Mesendoderm (in vitro differentiated cells): ENCODE measurements around the gene KRTAP5-6.

Experiments
- DNase-seq: peaks from one replicate; pipeline ENCODE4 v3.0.0; 2013
- H2AK5ac ChIP-seq: 2 replicates; pipeline ENCODE4 v1.6.1; 2013; ENCODE audit warnings: low read length, inconsistent platforms
- H2BK120ac ChIP-seq: 2 replicates; pipeline ENCODE4 v1.6.1; 2013; ENCODE audit warnings: low read depth, mild to moderate bottlenecking, low read length, moderate library complexity, mixed read lengths
- H2BK15ac ChIP-seq: replicated peaks from 2 replicates; pipeline ENCODE4 v1.6.1; 2013; ENCODE audit warnings: low read depth, mild to moderate bottlenecking, moderate library complexity
- H2BK5ac ChIP-seq: 2 replicates; pipeline ENCODE4 v1.6.1; 2013; ENCODE audit warnings: low read length, inconsistent platforms
- H3K18ac ChIP-seq: 2 replicates; pipeline ENCODE4 v1.6.1; 2013; ENCODE audit warnings: mild to moderate bottlenecking, low read length, mixed read lengths
- H3K23ac ChIP-seq: one replicate; pipeline ENCODE4 v1.6.1; 2013; ENCODE audit warnings: low read length
- H3K27ac ChIP-seq: 2 replicates; pipeline ENCODE4 v1.5.1; 2013; ENCODE audit warnings: low read depth, mild to moderate bottlenecking, inconsistent platforms, low read length, moderate library complexity
- H3K27me3 ChIP-seq: 2 replicates; pipeline ENCODE4 v1.6.1; 2013; ENCODE audit warnings: low read length, control low read depth, mild to moderate bottlenecking, inconsistent platforms; ENCODE audit not compliant: insufficient read depth, poor library complexity
- H3K36me3 ChIP-seq: 2 replicates; pipeline ENCODE4 v1.6.1; 2013; ENCODE audit warnings: low read length, inconsistent platforms; ENCODE audit not compliant: control insufficient read depth, insufficient read depth
- H3K4ac ChIP-seq: one replicate; pipeline ENCODE4 v1.6.1; 2013; ENCODE audit warnings: low read depth, mild to moderate bottlenecking, low read length, moderate library complexity
- H3K4me1 ChIP-seq: 2 replicates; pipeline ENCODE4 v1.6.1; 2013; ENCODE audit warnings: low read depth, low read length, inconsistent platforms; ENCODE audit not compliant: control insufficient read depth
- H3K4me2 ChIP-seq: 2 replicates; pipeline ENCODE4 v1.6.1; 2013; ENCODE audit warnings: low read length
- H3K4me3 ChIP-seq: 2 replicates; pipeline ENCODE4 v1.5.1; 2013; ENCODE audit warnings: mild to moderate bottlenecking, low read length
- H3K56ac ChIP-seq: one replicate; pipeline ENCODE4 v1.6.1; 2013; ENCODE audit warnings: low read length
- H3K79me1 ChIP-seq: 2 replicates; pipeline ENCODE4 v1.6.1; 2013; ENCODE audit warnings: low read length, inconsistent platforms
- H3K79me2 ChIP-seq: 2 replicates; pipeline ENCODE4 v1.6.1; 2013; ENCODE audit warnings: mild to moderate bottlenecking, low read length; ENCODE audit not compliant: control insufficient read depth, insufficient read depth
- H3K9ac ChIP-seq: 2 replicates; pipeline ENCODE4 v1.6.1; 2013; ENCODE audit warnings: low read length, inconsistent platforms
- H4K5ac ChIP-seq: one replicate; pipeline ENCODE4 v1.6.1; 2013; ENCODE audit warnings: low read length
- H4K8ac ChIP-seq: one replicate; pipeline ENCODE4 v1.6.1; 2013; ENCODE audit warnings: low read depth, mild to moderate bottlenecking, control low read depth, low read length, moderate library complexity
- WGBS: extraction: QIAGEN DNeasy Blood & Tissue Kit; methylation state at CpG from one replicate; pipeline ENCODE4 v1.1.7; 2013; ENCODE audit warnings: low lambda C conversion rate, missing lambda C conversion rate; ENCODE audit not compliant: insufficient coverage; ENCODE audit errors: extremely low coverage; 5-methylcytosine and 5-hydroxymethylcytosine counted together

Gene KRTAP5-6

GRCh38 chr11:1654388-1655167, 42.4 kb upstream of the KRTAP5-6 start:
- DNase-seq, result no peak
- no peaks in the 10 kb centered on the region for H3K27me3 ChIP-seq
- WGBS, result no CpG with 5 or more reads among the region's 21 CpGs

GRCh38 chr11:1655168-1656060, 41.6 kb upstream of the KRTAP5-6 start:
- Histone ChIP-seq H3K36me3 (no peaks in the 10 kb centered on the region), H2BK5ac (no peak overlapping the region), H3K23ac (no peak overlapping the region), H3K4me2 (no peak overlapping the region), H3K27ac (no peak overlapping the region), H3K56ac (no peak overlapping the region), H4K5ac (no peak overlapping the region), H3K4ac (no peak overlapping the region), H3K79me2 (no peaks in the 10 kb centered on the region), H3K9ac (no peak overlapping the region), H4K8ac (no peak overlapping the region), H3K27me3 (no peaks in the 10 kb centered on the region), H2BK120ac (no peak overlapping the region), H3K4me1 (no peaks in the 10 kb centered on the region), H3K4me3 (no peak overlapping the region), H2BK15ac (no peak overlapping the region), H2AK5ac (no peak overlapping the region), H3K79me1 (no peaks in the 10 kb centered on the region), H3K18ac (no peak overlapping the region)
- DNase-seq, result no peak
- WGBS, result no CpG with 5 or more reads among the region's 26 CpGs

More at GRCh38 chr11:1654388-1655167, 42.4 kb upstream of the KRTAP5-6 start:
- Histone ChIP-seq H3K9ac (no peak overlapping the region), H3K36me3 (no peaks in the 10 kb centered on the region), H2AK5ac (no peak overlapping the region), H3K4me1 (no peaks in the 10 kb centered on the region), H3K56ac (no peak overlapping the region), H2BK15ac (no peak overlapping the region), H3K4me2 (no peak overlapping the region), H3K23ac (no peak overlapping the region), H3K18ac (no peak overlapping the region), H3K4ac (no peak overlapping the region), H4K8ac (no peak overlapping the region), H3K4me3 (no peak overlapping the region), H3K79me2 (no peaks in the 10 kb centered on the region), H2BK120ac (no peak overlapping the region), H3K79me1 (no peaks in the 10 kb centered on the region), H3K27ac (no peak overlapping the region), H2BK5ac (no peak overlapping the region), H4K5ac (no peak overlapping the region)

GRCh38 chr11:1656061-1656441, 40.9 kb upstream of the KRTAP5-6 start:
- no peak overlapping the region for H4K8ac ChIP-seq
- no peaks in the 10 kb centered on the region for H3K27me3 ChIP-seq
- H2BK5ac ChIP-seq, result no peak overlapping the region

DNA sequence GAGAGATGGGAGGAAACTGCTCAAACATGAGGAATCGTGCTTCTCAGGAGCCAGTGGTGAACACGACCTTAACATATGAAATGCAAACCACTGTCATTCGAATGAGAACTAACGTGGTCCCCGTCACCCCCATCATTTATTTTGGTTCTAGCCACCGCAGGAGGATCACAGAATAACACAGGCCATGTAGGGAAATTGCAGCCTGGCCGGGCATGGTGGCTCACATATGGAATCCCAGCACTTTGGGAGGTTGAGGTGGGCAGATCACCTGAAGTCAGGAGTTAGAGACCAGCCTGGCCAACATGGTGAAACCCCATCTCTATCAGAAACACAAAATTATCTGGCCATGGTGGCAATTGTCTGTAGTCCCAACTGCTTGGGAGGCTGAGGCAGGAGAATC, 40.3 kb upstream of the KRTAP5-6 start:
- H4K8ac ChIP-seq, result no peak overlapping the region
- H3K79me1 ChIP-seq, result no peaks in the 10 kb centered on the region
- DNase-seq, result no peak
- no peaks in the 10 kb centered on the region for H3K27me3 ChIP-seq
- no peak overlapping the region for H3K23ac ChIP-seq
- H3K56ac ChIP-seq, result no peak overlapping the region
- H3K36me3 ChIP-seq, result no peaks in the 10 kb centered on the region
- H4K5ac ChIP-seq, result no peak overlapping the region
- H3K79me2 ChIP-seq, result no peaks in the 10 kb centered on the region
- no CpG with 5 or more reads among the region's 7 CpGs for WGBS
- H3K18ac ChIP-seq, result no peak overlapping the region
- H2BK5ac ChIP-seq, result no peak overlapping the region
- no peak overlapping the region for H3K27ac ChIP-seq
- no peak overlapping the region for H2AK5ac ChIP-seq
- no peak overlapping the region for H3K4me2 ChIP-seq
- H2BK15ac ChIP-seq, result no peak overlapping the region
- H2BK120ac ChIP-seq, result no peak overlapping the region
- H3K4ac ChIP-seq, result no peak overlapping the region
- H3K4me3 ChIP-seq, result no peak overlapping the region
- no peak overlapping the region for H3K9ac ChIP-seq
- H3K4me1 ChIP-seq, result no peaks in the 10 kb centered on the region

More at GRCh38 chr11:1656061-1656441, 40.9 kb upstream of the KRTAP5-6 start:
- Histone ChIP-seq H4K5ac (no peak overlapping the region), H2BK15ac (no peak overlapping the region), H3K9ac (no peak overlapping the region), H3K4me2 (no peak overlapping the region), H3K4ac (no peak overlapping the region), H3K4me3 (no peak overlapping the region), H3K4me1 (no peaks in the 10 kb centered on the region), H3K56ac (no peak overlapping the region), H3K18ac (no peak overlapping the region), H2BK120ac (no peak overlapping the region), H3K36me3 (no peaks in the 10 kb centered on the region), H3K79me1 (no peaks in the 10 kb centered on the region), H3K79me2 (no peaks in the 10 kb centered on the region), H3K23ac (no peak overlapping the region), H3K27ac (no peak overlapping the region), H2AK5ac (no peak overlapping the region)
- WGBS, result no CpG with 5 or more reads among the region's 9 CpGs
- no peak for DNase-seq

GRCh38 chr11:1659506-1659905, 37.5 kb upstream of the KRTAP5-6 start:
- Histone ChIP-seq H3K18ac (no peak overlapping the region), H3K27me3 (no peaks in the 10 kb centered on the region), H3K36me3 (no peaks in the 10 kb centered on the region), H3K4me1 (no peaks in the 10 kb centered on the region), H3K23ac (no peak overlapping the region), H3K4me2 (no peak overlapping the region), H3K27ac (no peak overlapping the region), H3K56ac (no peak overlapping the region), H3K9ac (no peak overlapping the region), H2BK120ac (no peak overlapping the region), H4K5ac (no peak overlapping the region), H2BK15ac (no peak overlapping the region), H3K4me3 (no peak overlapping the region), H3K79me1 (no peaks in the 10 kb centered on the region), H2BK5ac (no peak overlapping the region), H2AK5ac (no peak overlapping the region), H4K8ac (no peak overlapping the region), H3K4ac (no peak overlapping the region), H3K79me2 (no peaks in the 10 kb centered on the region)
- DNase-seq, result no peak
- no CpG with 5 or more reads among the region's 14 CpGs for WGBS
